22Rv1 (cell line): ENCODE measurements around the gene CCNA1.

Experiments used
- ZFX ChIP-seq: fragments of 450-650 bp; IDR thresholded peaks from 2 replicates; pipeline ENCODE4 v1.6.1; 2017; ENCODE audit warnings: antibody characterized with exemption, borderline replicate concordance
- TF ChIP-seq, protein P1 (sequence below): fragments of 450-650 bp; IDR thresholded peaks from 2 replicates; pipeline ENCODE4 v1.5.1; 2017; ENCODE audit warnings: mild to moderate bottlenecking

DNA sequence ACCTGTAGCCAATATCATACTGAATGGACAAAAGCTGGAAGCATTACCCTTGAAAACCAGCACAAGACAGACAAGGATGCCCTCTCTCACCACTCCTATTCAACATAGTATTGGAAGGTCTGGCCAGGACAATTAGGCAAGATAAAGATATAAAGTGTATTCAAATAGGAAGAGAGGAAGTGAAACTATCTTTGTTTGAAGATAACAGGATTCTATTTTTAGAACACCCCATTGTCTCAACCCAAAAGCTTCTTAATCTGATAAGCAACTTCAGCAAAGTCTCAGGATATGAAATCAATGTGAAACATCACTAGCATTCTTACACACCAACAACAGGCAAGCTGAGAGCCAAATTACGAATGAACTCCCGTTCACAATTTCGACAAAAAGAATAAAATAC is 17.8 kb upstream of the CCNA1 start:
- TF ChIP-seq, protein P1, sequence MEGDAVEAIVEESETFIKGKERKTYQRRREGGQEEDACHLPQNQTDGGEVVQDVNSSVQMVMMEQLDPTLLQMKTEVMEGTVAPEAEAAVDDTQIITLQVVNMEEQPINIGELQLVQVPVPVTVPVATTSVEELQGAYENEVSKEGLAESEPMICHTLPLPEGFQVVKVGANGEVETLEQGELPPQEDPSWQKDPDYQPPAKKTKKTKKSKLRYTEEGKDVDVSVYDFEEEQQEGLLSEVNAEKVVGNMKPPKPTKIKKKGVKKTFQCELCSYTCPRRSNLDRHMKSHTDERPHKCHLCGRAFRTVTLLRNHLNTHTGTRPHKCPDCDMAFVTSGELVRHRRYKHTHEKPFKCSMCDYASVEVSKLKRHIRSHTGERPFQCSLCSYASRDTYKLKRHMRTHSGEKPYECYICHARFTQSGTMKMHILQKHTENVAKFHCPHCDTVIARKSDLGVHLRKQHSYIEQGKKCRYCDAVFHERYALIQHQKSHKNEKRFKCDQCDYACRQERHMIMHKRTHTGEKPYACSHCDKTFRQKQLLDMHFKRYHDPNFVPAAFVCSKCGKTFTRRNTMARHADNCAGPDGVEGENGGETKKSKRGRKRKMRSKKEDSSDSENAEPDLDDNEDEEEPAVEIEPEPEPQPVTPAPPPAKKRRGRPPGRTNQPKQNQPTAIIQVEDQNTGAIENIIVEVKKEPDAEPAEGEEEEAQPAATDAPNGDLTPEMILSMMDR: no peak
- no peak for TF ChIP-seq ZFX
